Neutrophil (primary cell): ENCODE data around the gene C1orf185.
"Not testable (repeated sequence)": the region's sequence is repeated elsewhere in the genome, so short reads cannot be mapped to it uniquely, and the experiment has no call there.

ENCODE experiments used
- H3K27ac ChIP-seq: fragments of 200-600 bp; sonication (generic); 2 replicates; pipeline ENCODE4 v1.5.1; 2016; ENCODE audit warnings: mild to moderate bottlenecking, moderate library complexity
- H3K27me3 ChIP-seq: fragments of 200-600 bp; sonication (generic); 2 replicates; pipeline ENCODE4 v1.6.0; 2016; ENCODE audit warnings: mild to moderate bottlenecking
- H3K36me3 ChIP-seq: fragments of 200-600 bp; sonication (generic); 2 replicates; pipeline ENCODE4 v1.5.1; 2017
- H3K4me1 ChIP-seq, 2 experiments: fragments of 200-600 bp in 1 of 2; sonication (generic) in 1 of 2; 1 replicate in 1 of 2; 2 replicates in 1 of 2; pipeline versions ENCODE4 v1.5.1 to v1.6.1; 2013 to 2016; ENCODE audit warnings: low read depth in 1 of 2, low read length in 1 of 2, mild to moderate bottlenecking in 1 of 2, moderate library complexity in 1 of 2; ENCODE audit not compliant: control insufficient read depth in 1 of 2, insufficient read depth in 1 of 2
- H3K4me3 ChIP-seq, 2 experiments: fragments of 200-600 bp in 1 of 2; sonication (generic) in 1 of 2; 1 replicate in 1 of 2; 2 replicates in 1 of 2; pipeline ENCODE4 v1.5.1; 2013 to 2016; ENCODE audit warnings: low read depth in 1 of 2, low read length in 1 of 2, mild to moderate bottlenecking in 1 of 2, moderate library complexity in 1 of 2
- H3K9me3 ChIP-seq: fragments of 200-600 bp; sonication (generic); 2 replicates; pipeline ENCODE4 v1.5.1; 2016
- CTCF ChIP-seq: fragments of 200-600 bp; sonication (generic); IDR thresholded peaks from 2 replicates; pipeline ENCODE4 v1.5.1; 2016; ENCODE audit warnings: antibody characterized with exemption

The C1orf185 gene

GRCh38 chr1:51114137-51114536, 12.1 kb downstream of the C1orf185 start:
- Histone ChIP-seq H3K9me3 (no peaks in the 10 kb centered on the region), H3K27ac (no peak overlapping the region), H3K4me3 (no peak overlapping the region), H3K36me3 (no peaks in the 10 kb centered on the region), H3K27me3 (peaks cover 47% of the 10 kb centered on the region), H3K4me1 (no peaks in the 10 kb centered on the region)
- TF ChIP-seq CTCF, result no peak

- Histone ChIP-seq H3K36me3 (no peaks in the 10 kb centered on the region), H3K9me3 (no peaks in the 10 kb centered on the region)
These were observed 13.8 kb downstream of the C1orf185 start for GRCh38 chr1:51115714-51116404.

DNA sequence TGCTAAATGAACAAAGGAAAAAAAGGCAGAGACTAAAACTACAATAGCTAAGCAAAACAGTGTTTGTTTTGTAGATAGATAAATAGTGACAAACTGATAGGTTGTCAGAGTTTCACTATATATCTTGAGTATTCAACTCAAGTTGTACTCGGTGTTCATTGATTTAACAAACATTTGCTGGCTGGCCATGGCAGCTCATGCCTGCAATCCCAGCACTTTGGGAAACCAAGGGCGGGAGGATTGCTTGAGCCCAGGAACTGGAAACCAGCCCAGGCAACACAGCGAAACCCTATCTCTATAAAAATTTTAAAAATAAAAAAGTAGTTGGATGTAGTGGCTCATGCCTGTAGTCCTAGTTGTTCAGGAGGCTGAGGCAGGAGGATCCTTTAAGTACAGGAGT, 17.3 kb downstream of the C1orf185 start:
- Histone ChIP-seq H3K27ac (no peak overlapping the region), H3K27me3 (peaks cover 71% of the 10 kb centered on the region), H3K4me3 (no peak overlapping the region), H3K4me1 (no peaks in the 10 kb centered on the region), H3K36me3 (no peaks in the 10 kb centered on the region), H3K9me3 (no peaks in the 10 kb centered on the region)
- no peak for TF ChIP-seq CTCF

More at GRCh38 chr1:51115714-51116404, 13.8 kb downstream of the C1orf185 start:
- TF ChIP-seq CTCF, result no peak
- peaks cover 53% of the 10 kb centered on the region for H3K27me3 ChIP-seq
- no peaks in the 10 kb centered on the region for H3K4me1 ChIP-seq
- no peak overlapping the region for H3K4me3 ChIP-seq
- H3K27ac ChIP-seq, result no peak overlapping the region

- no peak for TF ChIP-seq CTCF
- H3K27ac ChIP-seq, result no peak overlapping the region
- H3K4me3 ChIP-seq, result no peak overlapping the region
- no peaks in the 10 kb centered on the region for H3K4me1 ChIP-seq
- no peaks in the 10 kb centered on the region for H3K9me3 ChIP-seq
- peaks cover 69% of the 10 kb centered on the region for H3K27me3 ChIP-seq
- H3K36me3 ChIP-seq, result no peaks in the 10 kb centered on the region
These were observed 18.6 kb downstream of the C1orf185 start for GRCh38 chr1:51120629-51121028.

- H3K4me3 ChIP-seq, H3K9me3 ChIP-seq, H3K36me3 ChIP-seq, H3K27ac ChIP-seq, H3K4me1 ChIP-seq: not testable (repeated sequence)
- peaks cover 10% of the 10 kb centered on the region for H3K27me3 ChIP-seq
These were observed 25.1 kb downstream of the C1orf185 start for GRCh38 chr1:51127152-51127551.

GRCh38 chr1:51131185-51131584, 29.2 kb downstream of the C1orf185 start:
- no peak for TF ChIP-seq CTCF
- H3K4me1 ChIP-seq, result no peaks in the 10 kb centered on the region
- no peaks in the 10 kb centered on the region for H3K36me3 ChIP-seq
- H3K27me3 ChIP-seq, result peaks cover 9% of the 10 kb centered on the region
- no peak overlapping the region for H3K27ac ChIP-seq
- H3K4me3 ChIP-seq, result no peak overlapping the region
- H3K9me3 ChIP-seq, result peaks cover 3% of the 10 kb centered on the region
